Measurements from ENCODE around the gene CFAP54.
"Not testable (repeated sequence)": the region's sequence is repeated elsewhere in the genome, so short reads cannot be mapped to it uniquely, and the experiment has no call there.

Gene CFAP54

DNA sequence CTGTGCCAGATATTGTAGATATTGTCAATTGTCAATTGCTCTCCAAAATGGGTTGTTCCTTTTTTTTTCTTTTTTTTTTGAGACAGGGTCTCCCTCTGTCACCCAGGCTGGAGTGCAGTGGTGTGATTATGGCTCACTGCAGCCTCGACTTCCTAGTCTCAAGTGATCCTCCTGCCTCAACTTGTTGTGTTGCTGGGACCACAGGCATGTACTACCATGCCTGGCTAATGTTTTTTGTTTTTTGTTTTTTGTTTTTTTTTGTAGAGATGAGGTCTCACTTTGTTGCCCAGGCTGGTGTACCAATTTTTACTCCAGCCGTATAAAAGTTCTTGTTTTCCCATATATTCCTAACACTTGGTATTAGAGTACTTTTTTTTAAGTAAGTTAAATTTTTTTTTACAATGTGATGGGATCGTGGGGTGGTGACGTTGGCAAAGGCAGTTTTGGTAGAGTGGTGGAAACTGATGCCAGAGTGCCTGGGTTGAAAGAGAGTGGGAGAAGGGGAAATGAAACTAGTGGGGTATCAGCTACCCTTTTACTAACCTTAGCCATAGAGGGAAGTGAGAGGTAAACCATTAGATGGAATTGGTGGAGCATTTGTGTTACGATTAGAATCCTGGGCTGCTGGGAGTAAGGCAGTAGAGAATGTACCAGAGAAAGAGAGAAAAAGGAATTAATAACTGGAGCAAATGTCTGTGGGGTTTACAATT lies 33.0 kb upstream of the CFAP54 start:
- no peaks in the 10 kb centered on the region for H3K36me3 ChIP-seq (ENCODE audit: control insufficient read depth, low read length)
- H3K79me2 ChIP-seq (ENCODE audit: control insufficient read depth, low read length), result no peaks in the 10 kb centered on the region
- TF ChIP-seq, protein P1, sequence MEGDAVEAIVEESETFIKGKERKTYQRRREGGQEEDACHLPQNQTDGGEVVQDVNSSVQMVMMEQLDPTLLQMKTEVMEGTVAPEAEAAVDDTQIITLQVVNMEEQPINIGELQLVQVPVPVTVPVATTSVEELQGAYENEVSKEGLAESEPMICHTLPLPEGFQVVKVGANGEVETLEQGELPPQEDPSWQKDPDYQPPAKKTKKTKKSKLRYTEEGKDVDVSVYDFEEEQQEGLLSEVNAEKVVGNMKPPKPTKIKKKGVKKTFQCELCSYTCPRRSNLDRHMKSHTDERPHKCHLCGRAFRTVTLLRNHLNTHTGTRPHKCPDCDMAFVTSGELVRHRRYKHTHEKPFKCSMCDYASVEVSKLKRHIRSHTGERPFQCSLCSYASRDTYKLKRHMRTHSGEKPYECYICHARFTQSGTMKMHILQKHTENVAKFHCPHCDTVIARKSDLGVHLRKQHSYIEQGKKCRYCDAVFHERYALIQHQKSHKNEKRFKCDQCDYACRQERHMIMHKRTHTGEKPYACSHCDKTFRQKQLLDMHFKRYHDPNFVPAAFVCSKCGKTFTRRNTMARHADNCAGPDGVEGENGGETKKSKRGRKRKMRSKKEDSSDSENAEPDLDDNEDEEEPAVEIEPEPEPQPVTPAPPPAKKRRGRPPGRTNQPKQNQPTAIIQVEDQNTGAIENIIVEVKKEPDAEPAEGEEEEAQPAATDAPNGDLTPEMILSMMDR (IDR thresholded peaks at IDR 0.05; ENCODE audit: low read depth, low read length, poor library complexity, severe bottlenecking), result no peak
- no peak for TF ChIP-seq EZH2phosphoT487 (IDR thresholded peaks at IDR 0.05; ENCODE audit: borderline replicate concordance, low read length)
- no peaks in the 10 kb centered on the region for H3K9me2 ChIP-seq (replicated peaks; ENCODE audit: control insufficient read depth, low read length)
- H3K9me3 ChIP-seq (ENCODE audit: control insufficient read depth, insufficient read depth, low read length), result no peaks in the 10 kb centered on the region
- H3K4me2 ChIP-seq (ENCODE audit: low read length), result no peak overlapping the region
- H3K4me3 ChIP-seq (ENCODE audit: low read length), result no peak overlapping the region
- no peaks in the 10 kb centered on the region for H3F3A ChIP-seq (ENCODE audit: control insufficient read depth, insufficient read depth)
- H3K4me1 ChIP-seq (ENCODE audit: control insufficient read depth, low read length), result no peaks in the 10 kb centered on the region
- peaks cover 2% of the 10 kb centered on the region; the same call in 1 of the 2 replicates for H3K27me3 ChIP-seq (ENCODE audit: control insufficient read depth, low read length)
- no peaks in the 10 kb centered on the region for H4K20me1 ChIP-seq (ENCODE audit: control insufficient read depth, insufficient read depth, low read depth, low read length)
- no peak overlapping the region for H3K27ac ChIP-seq (ENCODE audit: low read depth, low read length)

DNA sequence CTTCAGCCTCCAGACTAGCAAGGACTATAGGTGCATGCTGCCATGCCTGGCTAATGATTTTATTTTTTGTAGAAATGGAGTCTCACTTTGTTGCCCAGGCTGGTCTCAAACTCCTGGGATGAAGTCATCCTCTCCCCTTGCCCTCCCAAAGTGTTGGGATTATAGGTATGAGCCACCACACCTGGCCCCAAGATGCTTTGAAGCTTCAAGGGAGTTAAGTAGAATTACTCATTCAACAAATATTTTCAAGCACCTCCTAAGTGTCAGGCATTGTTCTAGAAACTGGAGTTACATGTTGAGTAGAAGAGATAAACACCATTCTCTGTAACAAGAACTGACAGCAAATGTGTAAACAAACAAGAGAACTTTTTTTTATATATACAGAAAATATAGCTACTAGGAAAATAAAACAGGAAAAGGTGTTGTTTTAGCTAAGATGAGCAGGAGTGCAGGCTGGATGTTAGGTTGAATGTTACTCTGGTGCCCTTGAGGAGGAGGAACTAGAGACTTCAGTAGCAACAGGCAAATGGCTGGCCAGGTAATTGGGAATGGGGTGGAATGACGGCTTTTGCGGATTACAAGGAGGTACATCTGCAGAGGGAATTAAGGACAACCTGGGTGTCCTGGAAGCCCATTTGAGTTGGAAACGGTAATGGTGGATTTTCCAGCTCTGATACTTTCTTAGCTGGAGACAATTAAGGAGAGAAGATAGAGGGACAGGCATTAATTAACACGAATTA lies 32.0 kb upstream of the CFAP54 start:
- Histone ChIP-seq H3F3A (ENCODE audit: control insufficient read depth, insufficient read depth) (no peaks in the 10 kb centered on the region), H3K79me2 (ENCODE audit: control insufficient read depth, low read length) (no peaks in the 10 kb centered on the region), H3K9me2 (replicated peaks; ENCODE audit: control insufficient read depth, low read length) (no peaks in the 10 kb centered on the region), H3K27ac (ENCODE audit: low read depth, low read length) (no peak overlapping the region), H3K4me3 (ENCODE audit: low read length) (no peak overlapping the region), H3K4me1 (ENCODE audit: control insufficient read depth, low read length) (no peaks in the 10 kb centered on the region), H4K20me1 (ENCODE audit: control insufficient read depth, insufficient read depth, low read depth, low read length) (no peaks in the 10 kb centered on the region), H3K27me3 (ENCODE audit: control insufficient read depth, low read length) (peaks cover 2% of the 10 kb centered on the region; the same call in 1 of the 2 replicates), H3K9me3 (ENCODE audit: control insufficient read depth, insufficient read depth, low read length) (no peaks in the 10 kb centered on the region), H3K36me3 (ENCODE audit: control insufficient read depth, low read length) (no peaks in the 10 kb centered on the region), H3K4me2 (ENCODE audit: low read length) (no peak overlapping the region)
- TF ChIP-seq, protein P1 (IDR thresholded peaks at IDR 0.05; ENCODE audit: low read depth, low read length, poor library complexity, severe bottlenecking), result no peak

DNA sequence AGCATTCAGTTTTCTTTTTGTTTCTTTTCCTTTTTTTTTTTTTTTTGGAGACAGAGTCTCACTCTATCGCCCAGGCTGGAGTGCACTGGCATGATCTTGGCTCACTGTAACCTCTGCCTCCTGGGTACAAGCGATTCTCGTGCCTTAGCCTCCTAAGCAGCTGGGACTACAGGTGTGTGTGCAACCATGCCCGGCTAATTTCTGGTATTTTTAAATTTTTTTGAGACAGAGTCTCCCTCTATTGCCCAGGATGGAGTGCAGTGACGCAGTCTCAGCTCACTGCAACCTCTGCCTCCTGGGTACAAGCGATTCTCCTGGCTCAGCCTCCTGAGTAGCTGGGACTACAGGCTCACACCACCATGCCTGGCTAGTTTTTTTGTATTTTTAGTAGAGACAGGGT lies 30.1 kb upstream of the CFAP54 start:
- H3K4me3 ChIP-seq (ENCODE audit: low read length); H3F3A ChIP-seq (ENCODE audit: control insufficient read depth, insufficient read depth); H3K27ac ChIP-seq (ENCODE audit: low read depth, low read length); H3K9me2 ChIP-seq (replicated peaks; ENCODE audit: control insufficient read depth, low read length); H3K4me1 ChIP-seq (ENCODE audit: control insufficient read depth, low read length); H3K9me3 ChIP-seq (ENCODE audit: control insufficient read depth, insufficient read depth, low read length); H3K79me2 ChIP-seq (ENCODE audit: control insufficient read depth, low read length); H3K4me2 ChIP-seq (ENCODE audit: low read length); H4K20me1 ChIP-seq (ENCODE audit: control insufficient read depth, insufficient read depth, low read depth, low read length); H3K27me3 ChIP-seq (ENCODE audit: control insufficient read depth, low read length); H3K36me3 ChIP-seq (ENCODE audit: control insufficient read depth, low read length): not testable (repeated sequence)

DNA sequence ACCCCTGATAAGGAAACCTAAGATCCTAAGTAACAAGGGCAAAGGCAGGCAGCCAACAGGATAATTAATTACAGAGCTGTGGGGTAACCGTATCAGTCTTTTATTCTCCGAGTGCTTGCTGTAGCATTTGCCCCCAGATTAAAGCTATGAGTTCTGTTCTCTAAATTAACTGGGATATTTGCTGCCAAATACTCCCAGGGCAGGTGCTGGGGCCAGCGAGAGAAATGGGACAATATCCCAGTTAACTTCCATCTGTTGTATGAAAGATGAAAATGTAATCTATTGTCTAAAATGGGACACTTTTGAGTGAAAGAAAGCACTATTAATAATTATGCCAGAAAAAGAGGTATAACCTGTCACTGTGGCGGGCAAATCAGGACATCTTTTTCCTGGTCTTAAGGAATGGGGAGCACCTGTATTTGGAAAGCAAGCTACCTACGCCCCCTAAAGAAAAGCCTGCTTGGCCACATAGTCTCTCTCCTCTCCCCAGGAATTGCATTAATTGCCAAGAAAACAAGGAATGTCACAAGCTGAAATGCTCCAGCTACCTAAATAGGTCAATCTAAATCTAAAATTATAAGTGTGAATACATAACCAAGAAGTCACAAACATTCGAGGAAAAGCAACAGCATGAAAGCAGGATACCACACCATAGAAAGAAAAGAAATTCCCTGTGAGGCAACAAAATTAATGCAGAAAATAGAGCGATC lies 26.7 kb upstream of the CFAP54 start:
- no peaks in the 10 kb centered on the region for H3K36me3 ChIP-seq (ENCODE audit: control insufficient read depth, low read length)
- TF ChIP-seq, protein P1 (IDR thresholded peaks at IDR 0.05; ENCODE audit: low read depth, low read length, poor library complexity, severe bottlenecking), result no peak
- TF ChIP-seq EZH2phosphoT487 (IDR thresholded peaks at IDR 0.05; ENCODE audit: borderline replicate concordance, low read length), result no peak
- H4K20me1 ChIP-seq (ENCODE audit: control insufficient read depth, insufficient read depth, low read depth, low read length), result no peaks in the 10 kb centered on the region
- no peak overlapping the region for H3K27ac ChIP-seq (ENCODE audit: low read depth, low read length)
- H3K4me1 ChIP-seq (ENCODE audit: control insufficient read depth, low read length), result no peaks in the 10 kb centered on the region
- H3K4me2 ChIP-seq (ENCODE audit: low read length), result no peak overlapping the region
- H3K79me2 ChIP-seq (ENCODE audit: control insufficient read depth, low read length), result no peaks in the 10 kb centered on the region
- H3K9me3 ChIP-seq (ENCODE audit: control insufficient read depth, insufficient read depth, low read length), result no peaks in the 10 kb centered on the region
- no peak overlapping the region for H3K4me3 ChIP-seq (ENCODE audit: low read length)
- no peaks in the 10 kb centered on the region for H3F3A ChIP-seq (ENCODE audit: control insufficient read depth, insufficient read depth)
- H3K9me2 ChIP-seq (replicated peaks; ENCODE audit: control insufficient read depth, low read length), result no peaks in the 10 kb centered on the region
- H3K27me3 ChIP-seq (ENCODE audit: control insufficient read depth, low read length), result no peaks in the 10 kb centered on the region
